HG02884 (cell line): Measurements from ENCODE around the gene SPSB4.

Experiments used
- ATAC-seq: cut with Tn5 transposase; IDR thresholded peaks from one replicate; pipeline ENCODE4 v1.9.1; 2021; ENCODE audit warnings: mild to moderate bottlenecking, moderate library complexity; ENCODE audit not compliant: unreplicated experiment

SPSB4 gene

DNA sequence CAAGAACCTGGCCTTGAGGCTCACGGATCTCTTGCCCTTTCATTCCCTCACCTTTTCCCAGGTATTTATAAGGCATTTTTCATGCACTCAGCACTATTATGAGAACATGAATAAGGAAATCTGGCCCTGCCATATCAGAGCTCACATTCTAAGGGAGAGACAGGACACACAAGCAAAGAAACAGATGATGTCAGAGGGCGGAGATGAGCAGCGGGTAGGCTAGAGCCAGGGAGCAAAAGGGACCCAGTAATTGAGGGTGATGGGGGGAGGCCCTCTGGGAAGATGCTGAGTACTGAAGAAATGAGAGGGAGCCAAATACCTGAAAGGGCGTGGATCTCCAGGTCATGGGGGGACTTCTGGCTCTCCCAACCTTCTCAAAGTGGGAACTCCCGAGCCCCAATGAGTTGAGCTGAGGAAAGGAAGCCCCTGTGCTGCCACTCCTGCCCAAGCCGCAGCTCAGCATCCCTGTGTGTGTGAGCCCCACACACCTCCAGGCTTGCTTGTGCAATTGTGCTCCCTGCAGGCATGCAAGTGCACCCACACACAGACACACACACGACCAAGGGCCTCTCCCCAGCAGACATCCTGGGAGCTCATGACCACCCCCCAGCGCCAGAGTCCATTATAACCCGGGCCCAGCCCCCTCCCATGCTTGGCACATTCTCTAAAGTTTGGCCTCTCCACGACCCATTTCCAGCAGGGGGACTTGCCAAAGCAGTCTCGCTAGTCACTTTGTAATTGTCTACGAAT lies 99.1 kb downstream of the SPSB4 start:
- ATAC-seq = no peak

DNA sequence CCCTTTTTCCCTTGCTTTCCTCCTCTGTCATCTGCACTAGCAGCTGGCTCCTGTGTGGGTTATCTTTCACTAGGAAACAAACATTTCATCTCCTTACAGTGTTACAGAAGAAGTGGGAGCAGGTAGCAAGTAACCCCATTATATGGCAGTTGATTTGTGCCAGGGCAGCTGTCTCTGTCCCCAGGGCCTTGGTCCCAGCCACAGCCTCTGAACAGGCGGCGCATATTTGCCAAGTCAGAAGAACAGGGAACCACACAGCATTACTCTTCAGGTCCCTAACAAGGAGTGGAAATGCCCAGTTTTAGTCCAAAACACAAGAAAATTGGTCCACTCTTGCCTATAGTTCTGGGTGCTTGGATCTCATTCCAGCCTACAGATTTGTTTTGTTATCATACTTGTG lies 99.8 kb downstream of the SPSB4 start:
- ATAC-seq = no peak

DNA sequence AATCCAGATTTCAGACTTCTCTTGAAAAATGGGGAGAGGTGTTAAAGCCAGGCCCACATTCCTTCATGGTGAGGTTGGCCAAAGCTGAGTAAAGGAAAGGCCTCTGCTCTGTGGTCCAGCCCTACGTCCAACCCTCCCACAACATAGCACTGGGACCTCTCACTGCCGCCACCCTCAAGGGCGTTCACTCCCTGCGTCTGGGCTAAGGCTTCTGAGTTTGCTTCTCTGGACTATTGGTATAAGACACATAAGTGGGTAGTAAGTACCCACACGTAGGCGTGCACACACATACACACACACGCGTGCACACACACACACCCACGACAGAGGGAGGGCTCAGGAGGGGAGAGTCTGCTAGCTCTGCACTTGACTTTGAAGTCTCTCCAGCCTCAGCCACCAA lies 100.3 kb downstream of the SPSB4 start:
- no peak for ATAC-seq

DNA sequence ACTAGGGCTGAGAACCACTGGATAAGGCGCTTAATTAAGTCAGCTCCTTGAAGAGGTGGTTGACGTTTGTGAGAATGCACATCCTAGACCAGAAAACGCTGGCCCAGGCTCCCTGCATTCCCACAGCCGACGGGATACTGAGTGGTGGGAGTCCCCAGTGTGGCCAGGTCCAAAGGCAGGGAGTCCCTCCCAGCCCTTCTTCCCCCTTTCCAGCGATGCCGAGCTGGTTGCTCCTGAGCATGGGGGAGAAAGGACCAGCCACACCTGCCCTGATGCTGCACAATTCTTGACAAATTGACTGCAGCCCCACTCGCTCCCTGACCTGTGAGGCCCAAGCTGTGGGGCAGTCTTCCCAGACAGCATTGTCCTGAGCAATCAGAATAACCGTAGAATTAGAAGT lies 101.0 kb downstream of the SPSB4 start:
- no peak for ATAC-seq

DNA sequence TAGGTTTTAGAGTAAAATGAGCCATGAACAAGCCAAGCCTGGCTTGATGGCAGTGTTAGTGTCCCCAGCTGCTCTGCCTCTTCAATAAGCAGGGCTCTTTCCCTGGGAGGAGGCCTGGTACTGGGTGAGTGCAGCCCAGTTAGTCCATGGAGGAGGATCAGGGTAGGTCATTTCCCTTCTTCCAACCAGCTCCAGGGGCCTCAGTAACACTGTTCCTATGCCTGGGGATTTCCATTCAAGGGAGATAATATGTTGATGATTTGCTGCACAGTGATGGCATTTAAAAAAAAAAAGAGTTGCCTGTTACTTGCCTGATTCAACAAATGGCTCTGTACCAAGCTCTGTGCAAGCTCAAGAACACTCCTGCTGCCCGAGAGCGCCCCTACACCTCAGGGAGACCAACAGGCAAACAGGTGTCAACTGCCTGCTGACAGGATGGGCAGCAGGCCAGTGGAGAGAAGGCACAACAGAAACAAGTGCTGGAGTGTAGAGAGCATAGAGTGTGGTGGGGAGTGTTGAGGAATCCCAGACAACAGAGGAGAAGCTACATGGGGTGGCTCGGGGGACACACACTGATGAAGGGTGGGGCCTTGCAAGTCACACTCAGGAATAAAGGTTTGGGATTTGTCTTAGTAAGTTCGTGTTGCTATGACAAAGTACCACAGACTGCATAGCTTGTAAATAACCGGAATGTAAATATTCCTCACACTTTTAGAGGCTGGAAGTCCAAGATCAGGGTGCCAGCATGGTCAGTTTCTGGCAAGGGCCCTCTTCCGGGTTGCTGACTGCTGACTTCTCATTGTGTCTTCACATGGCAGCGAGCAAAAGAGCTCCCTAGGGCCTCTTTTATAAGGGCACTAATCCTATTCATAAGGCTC lies 101.9 kb downstream of the SPSB4 start:
- ATAC-seq = no peak

DNA sequence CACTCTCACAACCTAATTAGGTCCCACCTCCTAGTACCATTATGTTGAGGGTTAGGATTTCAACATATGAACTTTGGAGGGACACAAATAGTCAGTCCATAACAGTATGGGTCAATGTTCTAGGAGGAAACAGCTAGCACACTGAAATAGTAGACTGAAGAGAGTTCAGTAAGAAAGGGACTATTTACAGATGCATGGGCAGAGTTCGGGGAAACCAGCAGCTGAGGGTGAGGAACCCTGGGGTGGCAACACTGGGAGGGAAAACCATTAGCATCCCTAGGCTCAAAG lies 102.5 kb downstream of the SPSB4 start:
- ATAC-seq = no peak

DNA sequence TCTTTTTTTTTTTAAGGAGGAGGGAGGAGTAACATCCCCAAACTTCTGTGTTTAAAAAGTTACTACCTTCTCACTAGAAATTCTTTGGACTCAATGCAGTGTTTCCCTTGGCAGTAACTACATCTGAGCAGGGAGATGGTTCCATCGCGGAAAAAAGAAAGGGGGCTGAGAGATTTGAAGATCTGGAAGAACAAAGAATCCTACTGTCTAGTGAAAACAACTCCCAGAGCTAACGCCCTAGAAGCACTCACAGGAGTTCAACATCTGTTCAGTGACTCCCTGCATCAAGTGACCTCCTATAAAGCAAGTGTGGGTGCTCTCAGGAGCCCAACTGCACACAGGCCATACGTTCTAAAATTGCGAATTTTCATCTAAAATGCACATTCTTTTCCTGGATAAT lies 113.7 kb downstream of the SPSB4 start:
- no peak for ATAC-seq

DNA sequence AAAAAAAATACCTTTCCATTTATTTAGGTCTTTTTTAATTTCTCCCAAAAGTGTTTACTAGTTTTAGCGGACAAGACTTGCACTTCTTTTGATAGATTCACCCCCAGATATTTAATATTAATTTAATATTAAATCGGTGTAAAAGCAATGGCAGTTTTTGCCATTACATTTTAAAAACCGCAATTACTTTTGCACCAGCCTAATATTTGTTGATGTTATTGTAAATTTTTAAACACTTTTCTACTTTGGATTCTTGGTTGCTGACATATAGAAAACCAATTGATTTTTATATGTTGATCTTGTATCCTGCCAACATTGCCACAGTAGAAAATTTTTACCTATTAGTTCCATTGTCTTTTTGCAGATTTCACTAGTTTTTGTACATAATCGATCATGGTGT lies 116.5 kb downstream of the SPSB4 start:
- ATAC-seq = no peak

DNA sequence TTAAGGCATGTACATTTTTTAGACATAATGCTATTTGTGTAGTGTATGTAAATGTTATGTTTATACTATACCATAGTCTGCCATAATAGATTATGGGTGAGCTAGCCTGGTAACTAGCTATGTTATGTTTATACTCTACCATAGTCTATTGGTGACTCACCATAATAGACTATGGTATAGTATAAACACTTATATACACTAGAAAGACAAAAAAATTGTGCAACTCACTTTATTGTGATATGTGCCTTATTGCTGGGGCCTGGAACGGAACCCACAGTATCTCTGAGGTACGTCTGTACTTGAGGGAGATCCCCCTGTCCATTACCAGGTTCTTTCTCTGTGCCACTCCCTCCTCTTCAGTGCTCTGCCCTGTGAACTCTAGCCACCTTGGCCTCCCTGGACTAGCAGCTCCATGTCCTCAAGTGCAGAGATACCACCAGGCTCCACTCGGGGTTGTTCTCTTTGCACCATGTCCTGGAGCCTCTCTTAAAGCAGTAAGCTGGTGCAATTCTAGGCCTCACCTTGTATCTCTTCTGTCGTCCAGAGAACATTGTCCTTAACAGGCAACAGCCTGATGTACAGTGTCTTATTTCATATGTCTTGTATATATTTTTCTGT lies 119.6 kb downstream of the SPSB4 start:
- ATAC-seq = no peak

DNA sequence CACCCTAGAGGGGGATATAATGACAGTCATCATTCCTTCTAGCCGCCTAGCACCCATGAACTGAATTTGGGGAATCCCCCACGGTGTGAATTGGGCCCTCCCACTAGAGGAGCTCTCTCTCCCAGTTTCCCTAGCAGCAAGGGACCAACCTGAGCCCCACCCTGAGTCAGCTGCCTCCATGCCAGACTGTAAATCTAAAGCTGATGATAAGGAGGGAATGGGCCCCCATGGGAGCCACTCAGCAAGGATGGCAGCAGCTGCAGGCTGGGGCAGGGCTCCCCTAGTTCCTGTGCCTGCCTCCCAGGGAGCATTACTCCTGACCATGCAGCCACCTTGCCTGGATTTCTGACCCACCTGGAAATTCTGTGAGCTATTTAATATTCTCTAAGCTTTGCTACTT lies 123.5 kb downstream of the SPSB4 start:
- no peak for ATAC-seq

DNA sequence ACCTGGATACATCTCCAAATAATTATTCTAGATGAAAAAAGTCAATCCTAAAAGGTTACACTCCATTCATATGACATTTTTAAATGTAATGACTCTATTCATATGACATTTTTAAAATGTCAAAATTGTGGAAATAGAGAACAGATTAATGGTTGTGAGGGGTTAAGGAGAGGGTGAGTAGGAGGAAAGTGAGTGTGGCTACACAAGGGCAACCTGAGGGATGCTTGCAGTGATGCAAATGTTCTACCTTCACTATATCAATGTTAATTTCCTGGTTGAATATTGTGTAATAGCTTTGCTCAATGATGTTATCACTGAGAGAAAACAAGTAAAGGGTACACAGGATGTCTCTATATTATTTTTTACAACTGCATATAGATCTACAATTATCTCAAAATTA lies 125.6 kb downstream of the SPSB4 start:
- ATAC-seq = no peak

DNA sequence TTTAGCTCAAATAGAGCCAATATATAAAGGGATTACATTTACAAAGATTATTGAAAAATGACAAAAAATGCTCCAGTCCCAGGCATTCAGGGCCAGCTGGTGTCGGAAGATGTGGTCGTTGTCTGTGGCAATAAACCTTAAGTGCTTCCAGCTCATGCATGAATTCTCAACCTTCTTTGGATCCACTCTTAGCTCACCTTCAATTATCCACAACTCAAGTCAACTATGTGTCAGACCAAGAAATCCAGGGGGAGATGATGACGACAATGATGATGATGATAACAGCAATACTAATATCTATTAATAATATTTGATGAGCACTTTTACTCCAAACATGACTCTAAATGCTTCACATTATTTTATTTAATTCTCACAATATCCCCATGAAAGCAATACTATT lies 126.9 kb downstream of the SPSB4 start:
- ATAC-seq = no peak

DNA sequence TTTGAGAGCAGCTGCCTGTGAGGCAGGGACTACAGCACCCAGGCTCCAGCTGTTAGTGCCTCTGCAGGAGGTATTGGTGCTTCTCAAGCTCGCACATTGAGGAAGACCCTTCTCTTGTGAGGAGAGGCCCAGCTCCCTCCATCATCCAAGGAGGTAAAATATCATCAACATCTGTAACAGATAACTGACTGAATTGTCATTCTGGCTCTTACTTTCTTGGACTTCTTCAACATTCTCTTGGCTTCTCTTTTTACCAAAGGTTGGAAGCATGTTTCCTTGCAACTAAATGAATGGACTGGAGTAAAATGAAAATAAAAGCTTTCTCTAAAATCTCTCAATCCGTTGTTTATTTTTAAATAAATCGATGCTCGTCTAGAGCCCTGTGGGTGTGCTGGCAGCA lies 127.4 kb downstream of the SPSB4 start:
- ATAC-seq = no peak

DNA sequence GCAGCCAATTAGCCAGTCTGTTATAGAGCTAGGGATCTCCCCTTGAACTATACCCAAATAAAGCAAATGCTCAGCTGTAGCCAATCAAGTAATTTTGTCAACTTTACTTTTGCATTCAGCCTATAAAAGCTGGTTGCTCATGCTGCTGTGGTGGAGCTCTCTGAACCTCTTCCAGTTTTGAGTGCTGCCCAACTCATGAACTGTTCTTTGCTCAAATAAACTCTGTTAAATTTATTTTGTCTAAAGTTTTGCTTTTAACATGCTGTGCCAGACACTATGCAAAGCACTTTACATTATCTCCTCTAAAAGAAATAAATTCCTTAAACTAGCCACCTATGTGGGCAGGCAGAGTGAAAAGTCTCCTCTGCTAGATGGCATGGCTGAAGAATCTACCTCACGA lies 128.8 kb downstream of the SPSB4 start:
- ATAC-seq = no peak

DNA sequence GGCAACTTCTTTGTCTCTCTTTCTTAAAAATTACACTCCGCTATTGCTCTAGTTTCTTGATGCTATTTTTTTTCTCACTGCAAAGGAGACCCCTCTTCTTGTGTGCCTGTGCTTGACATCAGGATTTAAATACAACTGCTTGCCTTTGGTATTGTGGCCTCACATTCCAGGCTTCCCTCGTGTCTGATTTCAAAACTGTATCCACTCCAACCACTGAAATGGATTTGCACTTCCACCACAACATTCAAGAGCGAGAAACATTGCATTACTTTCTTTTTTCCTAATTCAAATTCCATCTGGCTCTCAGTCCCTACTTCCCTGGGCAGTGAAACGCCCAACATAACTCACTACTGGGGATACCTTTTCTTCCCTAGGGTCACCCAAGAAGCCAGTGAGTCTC lies 130.0 kb downstream of the SPSB4 start:
- no peak for ATAC-seq

DNA sequence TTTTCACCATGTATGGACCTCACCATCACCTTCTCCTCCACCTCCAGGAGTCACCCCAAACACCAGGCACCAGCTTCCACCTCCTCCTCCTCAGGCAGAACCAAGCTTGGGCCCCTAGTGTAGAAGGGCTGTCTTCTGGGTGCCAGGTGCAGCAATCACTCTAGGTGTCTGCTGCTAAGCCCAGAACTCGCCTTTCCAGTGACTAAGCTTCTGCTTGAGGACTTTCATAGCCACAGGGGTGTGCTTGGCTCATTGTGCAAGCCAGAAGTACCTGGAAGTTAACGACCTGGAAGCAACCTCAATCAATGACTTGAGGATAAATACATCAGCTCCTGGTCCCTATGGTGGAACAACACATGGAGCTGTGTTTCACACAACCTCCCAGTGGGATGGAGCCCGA lies 130.7 kb downstream of the SPSB4 start:
- ATAC-seq = no peak

DNA sequence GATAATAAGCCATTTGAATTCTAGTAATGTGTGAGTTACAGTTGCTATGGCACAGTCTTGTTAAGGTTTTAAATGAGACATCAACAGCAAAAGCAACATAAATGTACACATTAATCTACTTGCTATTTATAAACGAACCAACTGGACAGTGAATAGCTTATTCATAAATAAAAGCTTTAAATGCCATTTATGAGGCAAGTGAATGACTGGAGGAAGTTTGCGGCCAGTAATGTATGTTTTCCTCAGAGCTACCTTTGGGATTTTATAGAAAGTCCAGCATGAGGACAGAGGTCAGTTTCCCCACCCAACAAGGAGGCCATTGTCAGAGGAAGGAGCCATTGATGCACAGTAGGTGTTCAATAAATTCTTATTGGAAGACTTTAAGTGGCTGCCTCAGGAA lies 132.5 kb downstream of the SPSB4 start:
- ATAC-seq = no peak

DNA sequence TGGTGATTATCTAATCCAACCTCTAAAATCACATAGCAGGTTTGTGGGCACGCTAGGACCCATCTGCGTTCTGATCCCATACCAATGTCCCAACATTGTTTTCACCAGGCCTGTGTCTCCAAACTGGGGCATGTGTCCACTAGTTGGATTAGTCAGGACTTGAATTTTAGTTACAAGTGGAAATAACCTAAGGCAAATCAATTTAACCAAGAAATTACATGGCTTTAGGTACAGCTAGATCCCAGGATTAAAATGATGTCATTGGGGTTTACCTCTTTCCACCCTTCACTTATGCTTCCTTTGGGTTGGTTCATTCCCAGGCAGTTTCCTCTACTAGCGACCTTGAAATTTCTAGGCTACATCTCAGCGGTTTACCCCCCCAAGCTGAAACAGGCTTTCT lies 133.3 kb downstream of the SPSB4 start:
- ATAC-seq = no peak

DNA sequence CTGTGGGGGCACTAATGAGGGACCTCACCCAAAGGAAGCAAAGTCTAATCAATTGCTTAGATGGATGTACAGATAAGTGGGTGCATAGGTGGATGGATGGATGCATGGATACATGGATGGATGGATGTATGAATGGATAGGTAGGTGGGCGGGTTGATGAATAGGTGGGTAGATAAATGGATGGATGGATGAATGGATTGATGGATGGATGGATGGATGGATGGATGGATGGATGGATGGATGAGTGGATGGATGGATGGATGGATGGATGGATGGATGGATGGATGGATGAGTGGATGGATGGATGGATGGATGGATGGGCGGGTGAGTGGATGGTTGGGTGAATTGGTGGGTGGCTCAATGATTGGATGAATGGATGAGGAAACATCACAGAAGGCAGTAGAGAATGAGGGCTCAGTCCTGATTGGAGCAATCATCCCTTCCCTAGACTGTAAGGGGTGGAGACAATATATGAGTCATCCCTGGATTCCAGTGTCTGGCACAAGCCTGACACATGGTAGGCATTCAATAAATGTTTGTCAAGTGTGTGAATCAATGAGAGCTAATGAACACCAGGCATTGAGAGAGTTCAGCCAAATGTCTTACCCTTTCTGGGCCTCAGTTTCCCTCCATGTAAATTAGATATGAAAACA lies 140.1 kb downstream of the SPSB4 start:
- no peak for ATAC-seq

DNA sequence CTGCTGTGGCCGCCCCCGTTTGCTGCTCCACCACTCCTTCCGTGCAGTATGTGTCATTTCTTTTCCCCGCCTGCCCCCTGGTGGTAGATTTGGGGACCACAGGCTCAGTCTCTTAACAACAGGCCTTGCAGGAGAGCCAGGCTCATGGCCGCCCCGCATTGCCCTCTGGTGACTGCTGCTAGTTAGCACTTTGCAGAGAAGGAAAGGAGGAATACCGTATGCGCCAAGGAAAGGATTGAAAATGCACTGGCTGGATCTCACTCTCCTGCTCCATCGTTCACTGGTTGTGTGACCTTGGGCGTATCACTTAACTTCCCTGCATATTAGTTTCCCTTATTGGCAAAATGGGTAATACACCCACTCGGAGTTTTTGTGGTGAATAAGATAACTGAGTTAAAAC lies 141.2 kb downstream of the SPSB4 start:
- peak; percentile 100 for ATAC-seq

DNA sequence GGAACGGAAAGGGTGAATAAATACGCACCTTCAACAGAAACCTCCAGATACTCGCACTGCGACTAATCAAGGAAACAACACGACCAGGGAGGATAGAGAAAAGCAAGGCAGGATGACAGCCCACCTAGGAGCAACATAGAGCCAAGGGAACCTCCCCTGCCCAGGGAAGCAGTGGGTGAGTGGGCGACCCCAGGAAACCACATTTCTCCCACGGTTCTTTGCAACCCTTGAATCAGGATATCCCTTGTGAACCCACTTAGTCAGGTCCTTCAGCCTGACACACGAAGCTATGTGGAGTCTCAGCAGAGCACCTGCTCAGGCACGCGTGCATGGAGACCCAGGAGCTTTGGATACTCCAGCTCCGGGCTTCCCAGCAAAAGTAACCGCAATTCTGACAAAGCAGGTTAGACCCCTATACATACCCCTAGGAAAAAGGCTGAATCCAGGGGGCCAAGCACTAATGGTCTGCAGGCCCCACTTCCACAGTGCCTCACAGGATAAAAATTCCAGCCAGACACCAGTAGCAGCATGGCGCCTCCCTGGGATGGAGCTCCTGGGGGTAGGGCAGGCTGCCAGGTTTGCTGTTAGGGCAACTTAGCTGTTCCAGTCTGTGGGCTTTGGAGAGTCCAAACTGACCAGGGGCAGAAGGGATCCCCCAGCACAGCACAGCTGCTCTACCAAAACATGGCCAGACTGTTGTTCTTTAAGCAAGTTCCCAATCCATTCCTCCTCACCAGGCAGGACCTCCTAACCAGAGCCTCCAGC lies 142.1 kb downstream of the SPSB4 start:
- ATAC-seq = no peak
